Kidney glomerular epithelial cell (primary cell): ENCODE measurements around the gene FSIP1.

Experiments used
- DNase-seq: peaks from one replicate; lab custom pipeline; 2025; lab: John Stamatoyannopoulos, UW

FSIP1 gene

GRCh38 chr15:39792025-39792843, 9.6 kb upstream of the FSIP1 start:
- no peak for DNase-seq

- DNase-seq: no peak
Observed at GRCh38 chr15:39789736-39790135, 7.1 kb upstream of the FSIP1 start.

GRCh38 chr15:39788800-39789565, 6.3 kb upstream of the FSIP1 start:
- DNase-seq: no peak

DNA sequence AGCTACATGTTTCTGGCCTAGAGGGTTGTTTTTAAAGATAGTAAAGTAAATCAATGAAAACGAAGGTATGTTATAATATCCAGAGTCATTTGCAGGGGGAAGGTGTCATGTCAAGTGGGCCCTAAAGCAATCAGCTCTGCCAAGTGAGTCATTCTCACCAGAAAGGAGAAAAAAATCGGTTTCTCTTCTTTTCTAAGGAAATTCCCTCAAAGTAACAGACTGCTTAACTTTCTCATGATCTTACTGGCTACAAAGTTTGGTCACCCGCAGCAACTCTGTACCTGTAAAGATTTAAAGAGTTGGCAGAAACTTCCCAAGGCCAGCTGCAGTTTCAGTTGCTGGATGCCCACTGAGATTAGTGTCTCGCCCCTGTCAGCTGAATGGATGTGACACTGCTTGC, 5.5 kb upstream of the FSIP1 start:
- DNase-seq: no peak

DNA sequence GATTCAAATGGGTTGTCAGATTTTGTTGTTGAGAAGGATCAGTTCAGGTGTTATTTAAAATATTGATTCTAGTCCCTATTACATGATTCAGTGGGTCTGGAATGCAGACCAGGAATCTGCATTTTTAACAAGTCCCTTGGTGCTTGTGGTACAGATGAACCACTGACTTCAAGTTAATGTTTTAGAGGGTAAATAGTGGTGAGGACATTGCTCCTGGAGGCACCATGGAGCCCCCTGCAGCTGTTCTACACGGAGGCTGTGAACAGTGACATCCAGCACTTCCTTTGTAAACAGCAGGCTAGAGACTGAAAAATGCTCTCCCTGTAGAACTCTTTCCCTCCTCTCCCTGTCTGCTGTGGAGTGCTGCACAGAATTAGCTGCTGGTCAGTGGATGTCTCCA, 4.8 kb upstream of the FSIP1 start:
- DNase-seq: no peak

DNA sequence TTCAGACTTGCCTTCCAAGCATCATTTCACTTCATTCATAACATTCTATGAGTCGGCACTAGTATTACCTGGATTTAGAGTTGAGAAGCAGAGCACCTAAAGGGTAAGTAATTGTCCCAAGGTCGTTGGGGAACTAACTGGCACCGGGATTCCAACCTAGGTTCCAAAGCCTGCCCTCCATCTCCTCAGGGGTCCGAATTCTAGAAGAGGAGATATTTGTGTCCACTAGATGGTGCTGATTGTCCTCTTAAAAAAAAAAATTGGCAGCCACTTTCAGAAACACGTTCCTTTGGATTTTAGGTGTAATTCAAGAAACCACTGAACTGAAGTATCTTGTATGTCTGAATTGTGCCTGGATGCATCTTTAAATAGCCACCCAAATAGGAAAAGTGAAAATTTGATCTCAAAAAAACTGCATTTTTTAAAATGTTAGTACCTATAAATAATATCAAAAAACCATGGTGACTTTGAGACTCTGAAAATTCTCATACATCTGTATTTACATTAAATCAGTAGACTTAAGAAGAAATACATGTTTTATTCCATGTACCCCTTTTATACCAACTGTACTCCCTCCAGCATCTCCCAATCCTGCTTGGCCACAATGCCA, 3.9 kb upstream of the FSIP1 start:
- peak; percentile 58 for DNase-seq

DNA sequence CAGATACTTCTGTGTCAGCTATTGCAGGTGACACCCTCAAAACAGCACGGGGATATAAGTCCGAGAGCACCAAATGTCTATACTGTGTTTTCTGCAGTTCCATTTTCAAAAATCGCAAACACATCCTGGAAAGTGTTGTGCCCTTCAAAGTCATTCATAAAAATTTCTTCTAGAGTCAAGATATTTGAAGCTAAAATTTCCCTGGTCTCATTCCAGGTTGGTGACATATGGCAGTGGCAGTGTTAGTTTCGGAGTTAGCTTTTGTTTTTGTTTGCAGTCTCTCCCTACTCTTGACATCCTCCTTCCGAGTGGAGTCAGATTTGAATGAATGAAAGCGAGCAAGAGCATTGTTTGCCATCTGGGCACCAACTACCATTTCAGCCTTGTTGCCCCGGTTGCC, 3.2 kb upstream of the FSIP1 start:
- no peak for DNase-seq

GRCh38 chr15:39785139-39785538, 2.5 kb upstream of the FSIP1 start:
- no peak for DNase-seq

- DNase-seq: no peak
Observed at GRCh38 chr15:39784638-39785037, 2.0 kb upstream of the FSIP1 start.

DNA sequence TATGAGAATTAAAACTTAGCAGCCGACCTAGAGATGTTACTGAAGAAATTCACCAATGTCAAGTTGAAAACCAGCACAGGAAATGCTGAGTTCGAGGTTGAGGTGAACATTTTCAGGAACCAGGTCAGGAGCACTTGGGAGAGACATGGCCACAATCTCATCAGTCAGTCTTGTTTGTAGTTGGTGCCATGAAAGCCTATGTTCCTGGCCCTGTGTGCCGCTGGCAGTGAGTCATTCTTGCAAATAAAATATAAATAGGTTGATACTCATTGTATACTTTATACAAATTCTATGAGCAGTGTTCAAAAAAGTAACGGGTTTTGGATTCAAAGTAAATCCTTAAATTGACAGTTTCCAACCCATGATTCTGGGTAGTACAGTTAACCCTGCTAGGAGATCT, 1.5 kb upstream of the FSIP1 start:
- no peak for DNase-seq

DNA sequence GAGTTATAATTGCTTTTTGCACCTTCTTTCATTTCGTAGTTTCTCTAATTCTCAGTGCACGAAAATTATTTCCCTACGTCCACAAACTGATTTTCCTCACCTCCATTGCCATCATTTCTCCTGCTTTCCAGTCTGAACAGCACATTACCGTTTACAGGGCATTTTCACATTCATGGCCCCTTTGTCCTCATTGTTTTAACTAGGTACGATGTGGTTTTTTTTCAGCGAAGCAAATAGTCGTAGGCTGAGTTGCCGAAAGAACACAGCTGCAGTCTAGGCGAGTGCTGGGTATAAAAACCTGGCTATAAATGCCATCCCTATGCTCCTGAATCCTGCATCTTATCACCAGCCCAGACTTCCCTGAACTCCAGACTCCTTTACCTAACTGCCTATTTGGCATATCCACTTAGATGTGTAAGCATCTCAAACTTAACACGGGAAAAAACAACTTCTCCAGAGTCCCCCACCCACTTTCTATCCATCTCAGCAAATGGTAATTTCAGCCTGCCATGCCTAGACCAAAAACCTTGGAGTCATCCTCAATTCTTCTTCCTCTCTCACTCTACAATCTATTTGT, 691 bp upstream of the FSIP1 start:
- no peak for DNase-seq

- no peak for DNase-seq
Observed at GRCh38 chr15:39781967-39782302, 706 bp downstream of the FSIP1 start.

GRCh38 chr15:39781147-39781966, 1.3 kb downstream of the FSIP1 start:
- no peak for DNase-seq

DNA sequence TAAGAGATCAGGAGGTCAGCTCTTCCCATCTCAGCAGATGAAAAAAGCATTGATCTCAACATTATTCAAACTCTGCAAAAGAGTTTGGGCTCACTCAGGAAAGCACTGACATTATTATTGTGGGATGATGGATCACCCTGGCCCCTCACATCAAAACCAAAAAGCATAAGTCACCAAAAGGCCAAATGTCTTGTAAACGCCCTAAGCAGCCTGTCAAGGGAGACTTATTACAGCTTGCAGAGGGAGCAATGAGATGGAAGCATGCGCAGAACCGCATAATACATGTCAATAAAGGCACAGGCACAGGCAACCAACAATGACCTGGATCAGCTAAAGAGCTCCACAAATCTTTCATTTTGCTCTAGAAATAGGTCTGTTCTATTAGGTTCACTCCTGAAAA, 4.6 kb downstream of the FSIP1 start:
- DNase-seq: no peak

DNA sequence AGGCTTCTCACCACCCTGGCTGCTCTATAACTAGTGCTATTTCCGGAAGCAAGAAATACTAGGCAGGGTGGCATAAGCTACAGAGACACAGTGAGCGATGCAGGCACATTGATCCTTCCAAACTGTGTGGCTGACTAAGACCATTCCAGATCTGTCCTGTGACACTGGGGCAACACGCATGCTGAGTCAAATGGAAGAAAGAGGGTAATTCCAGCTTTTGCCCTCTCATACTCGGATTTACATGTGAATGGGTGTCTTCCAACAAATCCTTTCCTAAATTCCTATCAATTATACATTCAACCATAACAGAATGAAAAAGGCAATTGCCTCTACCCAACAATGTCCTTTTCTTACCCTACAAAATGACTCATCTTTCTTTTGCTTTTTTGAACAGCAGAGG, 5.1 kb downstream of the FSIP1 start:
- DNase-seq: no peak

- DNase-seq: no peak
Observed at GRCh38 chr15:39776068-39776467, 6.6 kb downstream of the FSIP1 start.

DNA sequence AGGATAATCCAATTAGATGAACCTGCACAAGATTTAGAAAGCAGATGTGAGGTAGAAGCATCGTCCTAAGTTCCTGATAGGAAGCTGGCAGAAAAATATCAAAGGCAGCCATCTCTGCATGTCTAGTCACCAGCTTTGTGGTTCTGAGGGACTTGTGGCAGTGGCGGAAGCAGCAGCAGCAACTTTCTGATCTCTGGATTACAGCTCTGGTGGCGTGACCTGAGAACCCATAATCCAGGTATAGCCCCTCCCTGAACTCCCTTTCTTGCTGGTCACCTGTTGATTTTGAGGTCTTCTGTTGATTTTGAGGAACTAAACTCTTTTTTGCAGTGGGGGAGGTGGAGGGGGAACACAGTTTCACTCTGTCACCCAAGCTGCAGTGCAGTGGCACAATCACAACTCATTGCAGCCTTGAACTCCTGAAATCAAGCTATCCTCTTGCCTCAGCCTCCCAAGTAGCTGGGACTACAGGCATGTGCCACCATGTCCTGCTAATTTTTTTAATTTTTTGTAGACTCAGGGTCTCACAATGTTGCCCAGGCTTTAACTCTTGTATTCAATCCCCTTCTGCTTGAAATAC, 7.9 kb downstream of the FSIP1 start:
- no peak for DNase-seq

GRCh38 chr15:39770748-39771689, 11.6 kb downstream of the FSIP1 start:
- peak; percentile 43 for DNase-seq

- no peak for DNase-seq
Observed at GRCh38 chr15:39767921-39768320, 14.7 kb downstream of the FSIP1 start.

- no peak for DNase-seq
Observed at GRCh38 chr15:39761006-39761405, 21.6 kb downstream of the FSIP1 start.
